GM21825 (cell line): ENCODE results near the gene KRTAP4-4.
"Not testable (repeated sequence)": the region's sequence is repeated elsewhere in the genome, so short reads cannot be mapped to it uniquely, and the experiment has no call there.

Source experiments
- ATAC-seq: cut with Tn5 transposase; IDR thresholded peaks from one replicate; pipeline ENCODE4 v1.9.1; 2021; ENCODE audit warnings: mild to moderate bottlenecking, moderate library complexity; ENCODE audit not compliant: unreplicated experiment

The KRTAP4-4 gene

GRCh38 chr17:41148971-41149651 is 11.4 kb downstream of the KRTAP4-4 start:
- ATAC-seq, result not testable (repeated sequence)

DNA sequence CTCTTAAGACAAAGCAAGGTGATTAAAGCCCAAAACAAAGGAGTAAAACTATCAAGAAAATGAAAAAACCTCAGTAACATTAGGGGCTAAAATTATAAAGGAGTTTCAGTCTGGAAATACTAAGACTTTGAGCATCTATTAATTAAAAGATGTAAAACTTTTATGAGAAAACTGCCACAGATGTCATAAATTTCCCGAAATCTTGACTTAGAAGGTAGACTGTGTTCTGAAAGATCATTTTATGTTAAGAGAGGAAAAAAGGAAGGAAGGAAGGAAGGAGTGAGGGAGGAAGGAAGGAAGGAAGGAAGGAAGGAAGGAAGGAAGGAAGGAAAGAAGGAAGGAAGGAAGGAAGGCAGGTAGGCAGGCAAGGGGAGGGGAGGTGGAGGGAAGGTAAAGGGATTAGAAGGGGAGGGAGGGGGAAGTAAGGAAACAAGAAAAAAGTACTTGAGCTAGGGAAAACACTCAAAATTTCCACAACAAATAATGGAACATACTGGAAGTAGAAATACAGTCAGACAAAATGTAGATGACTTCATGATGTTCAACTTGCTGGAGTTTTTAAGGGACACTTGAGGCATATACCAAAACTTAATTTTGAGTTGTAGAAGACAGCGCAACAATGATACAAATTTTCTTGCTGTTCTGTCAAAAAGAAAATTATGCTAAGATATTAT is 12.9 kb downstream of the KRTAP4-4 start:
- ATAC-seq, result no peak

DNA sequence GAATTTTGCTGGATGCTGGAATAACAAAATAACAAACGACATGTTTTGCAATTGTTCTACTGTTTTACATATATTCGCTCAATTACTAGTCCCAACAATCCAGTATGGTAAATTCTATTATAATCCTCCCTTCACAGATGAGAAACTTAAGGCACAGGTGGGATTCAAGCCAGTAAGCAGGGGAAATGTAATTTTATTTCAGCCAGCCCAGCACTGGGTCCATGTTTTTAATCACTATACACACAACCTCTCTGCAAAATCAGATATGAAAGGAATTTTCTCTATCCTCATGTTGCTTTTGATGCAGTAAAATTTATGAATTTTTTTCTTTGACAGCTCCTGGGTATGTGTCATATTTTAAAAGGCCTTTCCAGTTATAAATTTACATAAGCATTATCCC is 15.3 kb downstream of the KRTAP4-4 start:
- ATAC-seq, result no peak

DNA sequence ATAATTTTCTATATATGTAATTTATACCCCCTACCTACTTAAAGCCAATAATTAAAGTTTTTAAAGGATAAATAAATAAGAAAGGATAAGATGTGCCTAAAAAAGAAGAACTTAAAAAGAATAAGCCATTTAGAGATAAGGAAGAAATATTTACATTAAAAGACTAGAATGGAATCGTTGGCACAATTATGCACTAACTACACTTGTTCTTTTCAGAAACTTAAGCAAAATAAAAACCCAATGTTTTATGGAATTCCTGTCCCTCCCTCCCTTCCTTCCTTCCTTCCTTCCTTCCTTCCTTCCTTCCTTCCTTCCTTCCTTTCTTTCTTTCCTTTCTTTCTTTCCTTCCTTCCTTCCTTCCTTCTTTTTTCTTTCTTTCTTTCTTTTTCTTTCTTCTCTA is 15.7 kb downstream of the KRTAP4-4 start:
- no peak for ATAC-seq

DNA sequence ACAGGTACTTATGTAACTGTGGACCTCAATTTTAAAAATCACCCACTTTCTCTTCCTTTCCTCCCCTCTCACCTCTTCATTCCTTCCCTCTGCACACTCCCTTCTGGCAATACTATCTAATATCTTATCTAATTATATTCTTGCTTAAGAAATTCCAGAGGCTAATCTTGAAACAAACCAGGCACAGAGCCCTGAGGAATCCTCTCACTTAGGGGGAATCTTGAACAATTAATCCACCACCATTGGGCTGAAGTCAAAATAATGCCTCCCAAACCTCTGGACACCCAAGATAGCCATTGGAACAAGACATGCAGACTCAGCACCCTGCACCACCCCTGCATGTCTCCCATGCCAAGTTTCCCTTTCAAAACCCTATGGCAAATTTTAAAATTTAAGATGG is 19.2 kb downstream of the KRTAP4-4 start:
- no peak for ATAC-seq

DNA sequence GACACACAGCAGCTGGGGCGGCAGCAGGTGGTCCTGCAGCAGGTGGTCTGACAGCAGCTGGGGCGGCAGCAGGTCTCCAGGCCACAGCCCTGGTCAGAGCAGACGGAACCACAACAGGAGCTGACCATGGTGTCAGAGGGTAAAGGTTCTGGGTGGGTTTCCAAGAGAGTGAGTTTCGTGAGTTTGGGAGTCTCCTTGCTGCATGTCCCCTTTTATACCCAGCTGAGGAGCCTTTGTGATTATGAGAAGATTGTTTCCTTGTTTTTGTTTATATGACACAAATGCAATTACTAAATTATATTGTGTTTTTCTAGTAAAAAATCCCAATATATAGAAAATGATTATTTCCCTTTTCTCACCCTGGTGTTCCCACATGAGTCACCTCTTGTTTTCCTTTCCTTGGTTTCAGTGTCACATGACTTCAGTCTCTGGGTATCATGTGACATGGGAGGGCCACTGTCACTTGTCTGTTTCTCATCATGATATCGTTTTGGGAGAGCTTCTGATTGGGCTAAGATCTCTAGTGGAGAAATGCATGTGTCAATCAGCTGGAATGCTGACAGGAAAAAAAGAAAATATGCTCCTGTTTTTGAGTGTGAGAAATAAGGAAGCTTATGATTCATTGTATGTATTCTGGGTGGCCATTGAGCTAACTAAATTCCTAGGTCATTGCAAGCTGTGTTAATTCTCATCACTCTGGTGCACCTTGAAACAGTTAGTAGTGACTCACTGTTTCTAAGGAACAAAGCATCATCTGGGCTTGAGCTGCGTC is 20.0 kb downstream of the KRTAP4-4 start, which contains the start of gene KRTAP4-6:
Gene KRTAP4-6 (minus strand): TSS at position 185 of the 772 bp plus-strand sequence. CDS start 57 bp downstream, at position 128.
- ATAC-seq, result no peak

- not testable (repeated sequence) for ATAC-seq
These were observed 20.7 kb downstream of the KRTAP4-4 start for GRCh38 chr17:41139865-41140264.

DNA sequence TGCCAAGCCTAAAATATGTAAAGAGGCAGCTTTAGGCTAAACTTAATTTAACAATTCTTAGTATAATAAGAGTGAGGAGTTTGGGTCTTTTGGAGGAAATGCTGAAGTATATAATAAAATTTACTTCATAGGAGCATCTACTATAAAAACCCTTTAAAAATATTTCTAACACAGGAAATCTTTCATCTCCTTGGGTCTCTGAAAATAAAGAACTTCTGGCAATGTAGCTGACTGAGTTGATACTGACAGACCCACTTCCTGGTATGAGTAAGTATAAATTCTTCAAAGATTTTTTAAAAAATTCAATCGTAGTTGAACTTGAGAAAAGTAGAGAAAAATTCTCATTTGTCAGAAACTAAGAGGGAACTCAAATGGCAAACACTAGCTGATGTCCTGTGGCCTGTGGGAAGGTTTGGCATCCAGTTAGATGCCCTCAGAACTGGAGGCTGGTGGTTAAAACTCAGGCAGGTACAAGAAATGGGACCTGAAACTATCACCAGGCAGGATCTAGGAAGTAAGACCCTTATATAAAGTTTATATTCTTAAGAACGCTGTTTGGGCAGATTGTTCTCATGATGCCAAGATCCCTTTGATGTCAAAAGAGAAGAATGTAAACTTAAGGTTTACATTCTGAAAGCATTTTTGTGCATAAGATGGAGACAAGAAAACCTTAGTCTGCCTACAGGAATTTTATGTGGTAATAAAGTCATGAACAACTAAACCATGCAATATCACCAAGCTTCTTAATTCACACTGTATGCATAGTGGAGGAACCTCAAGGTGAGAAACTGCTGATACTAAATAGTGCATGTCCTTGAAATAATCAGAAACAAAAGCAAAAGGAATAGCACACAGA is 26.4 kb downstream of the KRTAP4-4 start:
- no peak for ATAC-seq

DNA sequence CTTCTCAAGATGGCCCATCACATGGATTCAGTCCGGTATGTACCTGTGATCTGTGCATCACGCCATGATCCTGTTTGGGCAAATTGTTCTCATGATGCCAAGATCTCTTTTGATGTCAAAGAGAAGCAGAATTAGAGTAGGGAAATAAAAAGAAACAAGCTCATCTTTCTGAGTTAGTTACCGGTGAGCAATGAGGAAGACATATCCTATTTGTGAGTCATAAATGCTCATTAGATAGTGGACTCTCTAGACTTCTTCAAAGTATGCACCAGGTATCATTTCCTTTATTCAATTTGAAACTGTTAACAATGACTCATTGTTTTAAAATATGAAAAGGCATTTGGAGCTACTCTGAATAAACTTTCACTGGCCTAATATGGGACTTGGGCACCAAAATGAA is 28.6 kb downstream of the KRTAP4-4 start:
- ATAC-seq, result no peak

- ATAC-seq, result no peak
These were observed 33.2 kb downstream of the KRTAP4-4 start for GRCh38 chr17:41127371-41127770.

DNA sequence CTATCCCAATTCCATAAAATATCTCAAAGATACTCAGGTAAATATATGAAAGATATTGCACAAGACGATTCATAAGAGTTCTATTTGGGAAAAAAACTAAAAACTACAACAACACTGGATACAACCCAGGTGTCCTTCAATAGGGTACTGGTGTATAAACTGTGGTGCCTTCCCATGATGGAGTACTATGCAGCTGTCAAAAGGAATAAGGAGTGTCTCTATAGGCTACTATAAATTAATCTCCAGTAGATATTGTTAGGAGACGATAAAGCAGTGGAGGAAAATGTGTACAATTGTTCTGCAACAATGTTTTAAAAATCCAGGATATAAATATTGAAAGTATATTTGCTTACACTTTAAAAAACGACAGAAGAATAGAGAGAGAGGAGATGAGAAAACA is 34.1 kb downstream of the KRTAP4-4 start:
- no peak for ATAC-seq

- ATAC-seq, result no peak
These were observed 35.5 kb downstream of the KRTAP4-4 start for GRCh38 chr17:41125064-41125463.

DNA sequence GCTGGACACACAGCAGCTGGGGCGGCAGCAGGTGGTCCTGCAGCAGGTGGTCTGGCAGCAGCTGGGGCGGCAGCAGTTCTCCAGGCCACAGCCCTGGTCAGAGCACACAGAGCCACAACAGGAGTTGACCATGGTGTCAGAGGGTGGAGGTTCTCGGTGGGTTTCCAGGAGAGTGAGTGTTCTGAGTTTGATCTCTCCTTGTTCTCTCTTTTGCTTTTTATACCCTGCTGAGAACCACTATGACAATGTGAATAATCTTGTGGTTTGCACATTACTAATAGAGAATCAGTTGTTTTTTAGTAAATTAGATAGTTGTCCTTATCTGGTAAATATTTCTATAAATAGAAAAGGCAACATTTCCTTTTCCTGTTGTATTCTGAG is 36.6 kb downstream of the KRTAP4-4 start, which contains the start of gene KRTAP4-12:
Gene KRTAP4-12 (minus strand): TSS at position 192 of the 381 bp plus-strand sequence. CDS start 60 bp downstream, at position 132.
- ATAC-seq, result not testable (repeated sequence)

DNA sequence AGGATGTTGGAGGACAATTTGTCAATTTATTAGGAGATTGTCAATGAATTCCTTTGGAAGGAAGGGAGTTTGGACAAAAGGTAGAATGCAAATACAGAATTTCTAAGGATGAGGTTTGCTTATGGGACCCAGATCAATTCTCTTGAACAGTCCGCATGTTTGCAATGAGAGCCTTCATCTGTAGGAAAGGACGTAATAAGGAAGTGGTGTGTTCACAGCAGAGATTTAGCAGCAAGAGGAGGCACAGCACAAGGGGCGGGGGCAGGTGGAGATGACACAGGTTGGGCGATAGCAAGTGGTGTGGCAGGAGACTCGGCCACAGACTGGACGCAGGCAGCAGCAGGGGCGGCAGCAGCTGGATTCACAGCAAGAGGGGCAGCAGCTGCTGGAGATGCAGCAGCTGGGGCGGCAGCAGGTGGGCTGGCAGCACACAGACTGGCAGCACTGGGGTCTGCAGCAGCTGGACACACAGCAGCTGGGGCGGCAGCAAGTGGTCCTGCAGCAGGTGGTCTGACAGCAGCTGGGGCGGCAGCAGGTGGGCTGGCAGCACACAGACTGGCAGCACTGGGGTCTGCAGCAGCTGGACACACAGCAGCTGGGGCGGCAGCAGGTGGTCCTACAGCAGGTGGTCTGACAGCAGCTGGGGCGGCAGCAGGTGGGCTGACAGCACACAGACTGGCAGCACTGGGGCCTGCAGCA is 37.1 kb downstream of the KRTAP4-4 start:
- not testable (repeated sequence) for ATAC-seq

DNA sequence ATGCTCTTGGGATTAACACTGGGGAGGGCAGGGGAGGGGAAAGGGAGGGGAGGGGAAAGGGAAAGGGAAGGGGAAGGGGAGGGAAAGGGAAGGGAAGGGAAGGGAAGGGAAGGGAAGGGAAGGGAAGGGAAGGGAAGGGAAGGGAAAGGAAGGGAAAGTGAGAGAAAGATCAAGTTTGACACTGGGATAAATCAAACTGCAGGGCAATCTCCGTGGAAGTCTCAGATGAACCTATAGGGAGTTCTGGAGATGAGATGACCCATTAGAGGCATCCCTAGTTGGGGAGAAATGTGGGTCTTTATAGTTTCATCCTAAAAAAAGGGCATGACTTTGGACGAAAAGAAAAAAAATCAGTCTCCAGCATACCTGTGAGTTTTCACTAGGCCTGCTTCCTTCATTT is 38.8 kb downstream of the KRTAP4-4 start:
- no peak for ATAC-seq

- ATAC-seq, result not testable (repeated sequence)
These were observed 40.6 kb downstream of the KRTAP4-4 start for GRCh38 chr17:41119696-41120690.

- no peak for ATAC-seq
These were observed 41.8 kb downstream of the KRTAP4-4 start for GRCh38 chr17:41118721-41119120.

DNA sequence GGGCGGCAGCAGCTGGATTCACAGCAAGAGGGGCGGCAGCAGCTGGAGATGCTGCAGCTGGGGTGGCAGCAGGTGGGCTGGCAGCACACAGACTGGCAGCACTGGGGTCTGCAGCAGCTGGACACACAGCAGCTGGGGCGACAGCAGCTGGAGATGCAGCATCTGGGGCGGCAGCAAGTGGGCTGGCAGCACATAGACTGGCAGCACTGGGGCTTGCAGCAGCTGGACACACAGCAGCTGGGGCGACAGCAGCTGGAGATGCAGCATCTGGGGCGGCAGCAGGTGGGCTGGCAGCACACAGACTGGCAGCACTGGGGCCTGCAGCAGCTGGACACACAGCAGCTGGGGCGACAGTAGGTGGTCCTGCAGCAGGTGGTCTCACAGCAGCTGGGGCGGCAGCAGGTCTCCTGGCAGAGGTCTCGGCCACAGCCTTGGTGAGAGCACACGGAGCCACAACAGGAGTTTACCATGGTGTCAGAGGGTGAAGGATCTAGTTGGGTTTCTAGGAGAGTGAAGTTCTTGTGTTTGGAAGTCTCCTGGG is 42.6 kb downstream of the KRTAP4-4 start, which contains the start of gene KRTAP4-11:
Gene KRTAP4-11 (minus strand): TSS at position 528 of the 541 bp plus-strand sequence. CDS start 58 bp downstream, at position 470.
- ATAC-seq, result not testable (repeated sequence)
